Measurements from ENCODE around the gene SNRPA.
"Not testable (repeated sequence)": the region's sequence is repeated elsewhere in the genome, so short reads cannot be mapped to it uniquely, and the experiment has no call there.

Gene SNRPA

DNA sequence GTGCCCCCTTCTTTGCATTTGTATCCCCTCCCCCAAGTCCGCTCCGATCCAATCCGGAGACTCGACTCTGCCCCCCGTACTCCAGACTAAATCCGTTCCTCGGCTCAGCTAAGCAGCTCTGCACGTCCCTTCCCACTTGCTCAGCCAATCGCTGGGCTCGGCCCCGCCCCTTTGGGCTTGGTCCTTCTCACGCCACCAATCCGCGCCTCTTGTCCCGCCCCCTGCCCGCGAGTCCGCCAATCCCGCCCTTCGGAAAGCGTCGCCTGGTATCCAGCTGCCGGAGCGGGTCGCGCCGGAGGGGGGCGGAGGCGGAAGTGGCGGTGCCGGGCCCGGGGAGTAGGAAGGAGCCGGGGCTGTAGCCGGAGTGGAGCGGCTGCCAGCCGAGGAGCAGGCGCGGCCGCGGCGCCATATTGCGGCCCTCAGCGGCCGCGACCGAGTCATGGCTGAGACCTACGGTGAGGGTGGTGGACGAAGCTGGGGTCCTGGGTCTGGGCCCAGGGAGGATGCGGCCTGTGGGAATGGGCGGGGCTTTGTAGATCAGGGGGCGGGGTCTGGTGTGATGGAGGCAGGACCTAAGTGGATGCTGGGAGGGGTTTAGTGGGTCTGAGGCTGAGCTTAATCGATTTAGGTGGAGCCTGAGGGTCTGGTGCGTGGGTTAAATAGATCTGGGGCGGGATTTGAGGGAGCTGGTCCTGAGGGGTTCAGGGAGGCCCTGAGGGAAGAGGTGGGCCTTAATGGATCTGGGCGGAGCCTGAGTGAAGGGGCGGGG is 27.1 kb downstream of the SNRPA start, which contains the start of gene RAB4B:
TSS of gene RAB4B (plus strand) at position 311 of the 769 bp plus-strand sequence. CDS start at position 440, 129 bp downstream.
- peak; percentile 98 for DNase-seq (ENCODE audit: low spot score)

DNA sequence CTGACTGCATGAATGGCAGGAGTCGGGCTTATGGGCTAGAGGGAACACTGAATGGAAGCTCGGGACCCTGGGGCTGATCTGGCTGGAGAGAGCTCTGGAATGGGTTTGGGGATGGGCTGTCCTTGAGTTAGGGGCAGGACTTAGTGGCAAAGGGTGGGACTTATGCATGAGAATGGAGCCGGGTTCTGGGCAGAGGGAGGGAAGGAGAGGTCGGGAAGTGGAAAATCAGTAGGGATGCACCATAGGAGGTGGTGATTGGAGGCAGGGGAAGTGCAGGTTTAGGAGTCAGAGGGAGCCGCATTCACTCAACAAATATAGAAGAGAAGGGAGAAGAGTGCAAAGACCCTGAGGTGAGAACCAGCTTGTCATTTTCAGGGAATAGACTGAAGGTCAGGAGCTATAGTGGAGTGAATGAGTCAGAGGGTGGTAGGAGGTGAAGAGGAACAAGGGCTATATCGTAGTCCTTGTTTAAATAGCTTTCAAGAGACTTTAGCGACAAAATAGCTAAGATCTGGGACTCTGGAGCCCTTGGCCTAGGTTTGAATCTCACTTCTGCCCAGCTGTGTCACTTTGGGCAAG is 27.8 kb downstream of the SNRPA start:
- DNase-seq (ENCODE audit: low spot score), result no peak

DNA sequence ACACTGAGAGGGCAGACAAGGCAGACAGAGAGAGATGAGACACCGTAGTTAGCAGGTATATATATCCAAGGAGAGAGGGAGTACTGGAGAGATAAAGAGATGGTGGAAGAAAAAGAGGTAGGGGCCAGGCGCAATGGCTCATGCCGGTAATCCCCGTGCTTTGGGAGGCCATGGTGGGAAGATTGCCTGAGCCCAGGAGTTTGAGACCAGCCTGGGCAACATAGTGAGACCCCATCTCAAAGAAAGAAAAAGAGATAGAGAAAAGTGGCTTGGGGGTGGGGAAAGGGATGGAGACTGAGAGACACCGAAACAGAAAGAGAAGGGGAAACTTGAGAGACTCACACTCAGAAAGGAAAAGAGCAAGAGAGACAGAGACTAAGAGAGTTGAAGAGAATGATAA is 29.6 kb downstream of the SNRPA start:
- DNase-seq (ENCODE audit: low spot score), result no peak

DNA sequence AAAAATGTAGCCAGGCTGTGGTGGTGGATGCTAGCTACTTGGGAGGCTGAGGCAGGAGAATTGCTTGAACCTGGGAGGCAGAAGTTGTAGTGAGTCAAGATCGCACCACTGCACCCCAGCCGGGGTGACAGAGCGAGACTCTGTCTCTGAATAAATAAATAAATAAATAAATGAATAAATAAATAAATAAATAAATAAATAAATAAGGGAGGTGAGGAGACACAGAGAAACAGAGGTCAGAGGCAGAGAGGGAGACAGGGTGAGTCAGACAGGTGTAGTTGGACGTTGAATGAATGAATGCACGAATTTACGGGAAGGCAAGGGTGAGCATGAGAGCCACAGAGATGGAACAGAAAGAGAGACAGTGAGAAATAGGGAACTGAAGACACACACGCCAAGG is 30.1 kb downstream of the SNRPA start:
- no peak for DNase-seq (ENCODE audit: low spot score)

DNA sequence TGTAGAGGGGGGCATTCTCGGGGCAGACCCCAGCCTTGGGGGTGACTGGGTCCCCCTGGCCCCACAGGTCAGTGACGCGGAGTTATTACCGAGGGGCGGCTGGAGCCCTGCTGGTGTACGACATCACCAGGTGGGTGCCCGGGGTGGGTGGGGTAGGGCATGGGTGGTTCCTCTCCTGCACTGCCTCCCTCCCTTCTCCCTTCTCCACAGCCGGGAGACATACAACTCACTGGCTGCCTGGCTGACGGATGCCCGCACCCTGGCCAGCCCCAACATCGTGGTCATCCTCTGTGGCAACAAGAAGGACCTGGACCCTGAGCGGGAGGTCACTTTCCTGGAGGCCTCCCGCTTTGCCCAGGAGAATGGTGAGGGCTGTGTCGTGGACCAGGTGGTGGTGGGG is 32.7 kb downstream of the SNRPA start:
- no peak for DNase-seq (ENCODE audit: low spot score)

DNA sequence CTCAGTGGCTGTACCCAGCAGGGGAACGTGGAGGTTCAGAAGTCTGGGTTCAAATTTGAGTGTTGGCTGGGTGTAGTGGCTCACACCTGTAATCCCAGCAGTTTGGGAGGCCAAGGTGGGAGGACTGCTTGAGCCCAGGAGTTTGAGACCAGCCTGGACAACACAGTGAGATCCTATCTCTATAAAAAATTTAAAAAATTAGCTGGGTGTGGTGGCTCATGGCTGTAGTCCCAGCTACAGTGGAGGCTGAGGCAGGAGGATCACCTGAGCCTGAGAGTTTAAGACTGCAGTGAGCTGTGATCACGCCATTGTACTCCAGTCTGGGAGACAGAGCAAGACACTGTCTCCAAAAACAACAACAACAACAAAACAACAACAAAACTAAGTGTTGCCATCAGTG is 33.1 kb downstream of the SNRPA start:
- not testable (repeated sequence) for DNase-seq (ENCODE audit: low spot score)

DNA sequence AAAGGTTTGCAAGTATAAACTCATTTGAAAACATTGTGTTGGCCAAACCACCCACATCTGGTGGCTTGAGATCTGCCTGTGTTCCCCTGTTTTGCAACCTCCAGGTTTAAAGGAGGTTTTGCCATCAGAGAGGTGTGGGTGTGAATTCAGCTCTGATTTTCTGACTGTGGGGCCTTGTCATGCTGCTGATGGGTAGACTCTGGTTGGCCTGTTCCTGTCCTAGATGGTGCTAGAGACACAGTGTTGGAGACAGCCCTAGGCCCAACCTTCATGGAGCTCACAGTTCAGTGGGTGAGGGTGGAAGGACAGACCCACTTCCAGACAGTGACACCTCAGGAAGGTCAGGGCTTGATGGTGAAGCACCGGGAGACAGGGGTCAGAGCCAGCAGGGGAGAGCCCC is 34.5 kb downstream of the SNRPA start:
- no peak for DNase-seq (ENCODE audit: low spot score)

DNA sequence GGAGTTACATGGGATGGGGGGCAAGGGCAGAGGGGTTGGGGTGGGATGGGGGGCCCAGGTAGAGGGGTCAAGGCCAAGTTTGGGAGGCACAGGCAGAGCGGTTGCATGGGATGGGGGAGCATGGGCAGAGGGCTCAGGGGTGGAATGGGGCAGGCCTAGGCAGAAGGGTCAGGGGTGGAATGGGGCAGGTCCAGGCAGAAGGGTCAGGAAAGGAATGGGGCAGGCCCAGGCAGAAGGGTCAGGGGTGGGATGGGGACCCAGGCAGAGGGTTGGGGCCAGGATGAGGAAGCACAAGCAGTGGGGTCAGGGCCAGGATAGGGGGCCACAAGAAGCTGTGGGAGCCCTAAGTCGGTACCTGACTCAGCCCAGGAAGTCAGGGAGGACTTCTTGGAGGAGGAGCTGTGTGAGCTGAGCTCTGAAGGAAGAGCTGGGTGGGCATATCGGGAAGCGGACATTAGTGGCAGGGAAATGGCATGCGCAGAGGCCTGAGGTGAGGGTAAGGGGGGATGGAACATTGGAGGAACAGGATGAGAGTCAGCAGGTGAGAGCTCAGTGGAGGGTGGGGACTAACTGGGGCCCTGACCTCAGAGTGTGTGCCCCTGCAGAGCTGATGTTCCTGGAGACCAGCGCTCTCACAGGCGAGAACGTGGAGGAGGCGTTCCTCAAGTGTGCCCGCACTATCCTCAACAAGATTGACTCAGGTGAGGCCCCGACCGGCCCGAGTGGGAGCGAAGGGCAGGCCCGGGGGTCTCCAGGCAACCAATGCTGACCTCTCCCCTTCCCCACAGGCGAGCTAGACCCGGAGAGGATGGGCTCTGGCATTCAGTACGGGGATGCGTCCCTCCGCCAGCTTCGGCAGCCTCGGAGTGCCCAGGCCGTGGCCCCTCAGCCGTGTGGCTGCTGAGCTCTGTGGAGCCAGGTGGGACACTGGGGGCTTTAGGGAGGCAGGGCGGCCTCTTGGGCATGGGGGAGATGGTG is 35.3 kb downstream of the SNRPA start:
- DNase-seq (ENCODE audit: low spot score), result no peak

DNA sequence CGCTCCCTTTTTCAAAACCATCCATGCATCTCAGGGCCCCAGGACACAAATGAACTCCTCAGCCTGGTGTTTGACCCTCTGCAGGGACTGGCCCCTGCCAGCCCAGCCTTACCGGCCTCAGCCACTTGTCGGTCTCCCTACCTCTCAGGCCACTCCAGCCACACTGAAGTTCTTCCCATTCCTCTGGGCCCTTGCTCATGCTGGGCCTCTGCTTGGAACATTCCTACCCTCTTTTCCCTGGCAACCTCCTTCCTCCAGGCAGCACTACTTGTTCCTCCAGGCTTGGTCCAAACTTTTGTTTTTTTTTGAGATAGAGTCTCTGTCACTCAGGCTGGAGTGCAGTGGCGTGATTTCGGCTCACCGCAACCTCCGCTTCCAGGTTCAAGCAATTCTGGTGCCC is 40.3 kb downstream of the SNRPA start:
- DNase-seq (ENCODE audit: low spot score), result no peak

DNA sequence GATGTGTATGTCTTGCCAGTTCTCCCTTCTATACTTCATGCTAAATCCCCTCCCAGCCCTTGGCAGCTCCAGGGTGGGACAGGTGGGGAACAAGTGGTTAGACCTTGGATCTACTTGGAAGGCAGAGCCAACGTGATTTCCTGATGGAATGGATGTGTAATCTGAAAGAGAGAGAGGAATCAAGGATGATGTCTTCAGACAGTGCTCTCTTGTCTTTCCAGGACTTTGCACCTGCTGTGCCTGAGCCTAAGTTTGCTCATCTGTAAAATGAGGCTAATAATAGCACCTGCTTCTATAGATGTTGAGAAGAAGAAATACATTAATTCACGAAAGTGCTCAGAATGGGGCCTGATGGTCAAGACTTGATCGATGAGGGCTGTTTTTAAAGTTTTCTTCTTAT is 41.0 kb downstream of the SNRPA start:
- no peak for DNase-seq (ENCODE audit: low spot score)

DNA sequence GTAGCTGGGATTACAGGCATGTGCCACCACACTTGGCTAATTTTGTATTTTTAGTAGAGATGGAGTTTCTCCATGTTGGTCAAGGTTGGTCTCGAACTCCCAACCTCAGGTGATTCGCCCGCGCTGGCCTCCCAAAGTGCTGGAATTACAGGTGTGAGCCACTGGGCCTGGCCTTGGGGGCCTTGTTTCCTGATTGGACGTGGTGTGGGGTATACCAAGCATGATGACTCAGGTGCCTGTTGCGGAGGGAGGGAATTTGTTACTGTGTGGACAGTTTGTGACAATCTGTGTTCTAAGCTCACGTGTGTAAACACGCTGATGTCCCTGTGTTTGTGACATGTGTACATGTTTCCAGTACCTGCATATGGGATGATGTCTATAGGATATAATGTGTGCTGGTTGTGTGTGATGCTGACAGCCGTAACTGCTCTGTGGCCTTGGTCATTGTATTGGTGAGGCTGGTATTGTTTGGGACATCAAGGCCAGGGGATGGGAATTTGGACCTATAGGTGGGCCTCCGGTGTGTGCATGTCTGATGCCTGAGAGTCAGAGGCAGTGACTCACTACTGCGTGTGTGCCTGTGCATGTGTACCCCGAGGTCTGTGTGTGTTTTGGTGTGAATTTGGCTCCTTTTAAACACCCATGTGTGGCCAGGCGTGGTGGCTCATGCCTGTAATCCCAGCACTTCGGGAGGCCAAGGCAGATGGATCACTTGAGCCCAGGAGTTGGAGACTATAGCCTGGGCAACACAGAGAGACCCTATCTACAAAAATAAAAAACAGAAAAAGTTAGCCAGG is 46.4 kb downstream of the SNRPA start:
- no peak for DNase-seq (ENCODE audit: low spot score)

DNA sequence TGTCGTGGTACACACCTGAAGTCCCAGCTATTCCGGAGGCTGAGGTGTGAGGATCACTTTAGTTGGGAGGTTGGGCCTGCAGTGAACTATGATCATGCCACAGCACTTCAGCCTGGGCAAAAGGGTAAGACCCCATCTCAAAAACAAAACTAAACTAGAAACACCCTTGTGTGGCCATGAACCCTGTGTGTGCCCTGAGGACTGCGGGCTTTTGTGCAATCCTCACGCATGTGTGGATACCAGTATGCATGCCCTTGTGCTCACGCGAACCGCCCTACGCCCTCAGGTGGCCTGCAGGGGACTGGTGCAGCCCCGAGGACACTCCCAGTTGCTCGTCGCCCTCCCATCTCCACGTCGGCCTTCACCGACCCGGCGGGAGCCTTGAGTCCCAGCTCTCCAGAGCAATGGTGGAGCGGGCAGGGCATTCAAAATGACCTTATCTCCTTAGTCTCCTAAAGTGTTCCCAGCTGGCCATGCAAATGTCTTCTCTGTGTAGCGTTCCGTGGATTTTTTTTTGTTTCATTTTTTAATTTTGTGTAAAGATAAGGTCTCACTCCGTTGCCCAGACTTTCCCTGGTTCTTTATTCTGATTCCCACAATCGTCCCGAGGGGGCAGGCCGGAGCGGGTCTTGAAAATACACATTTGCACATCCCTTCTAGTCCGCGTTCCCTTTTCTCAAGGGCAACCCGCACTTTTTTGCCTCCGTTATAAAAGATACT is 47.1 kb downstream of the SNRPA start:
- peak; percentile 70 for DNase-seq (ENCODE audit: low spot score)

DNA sequence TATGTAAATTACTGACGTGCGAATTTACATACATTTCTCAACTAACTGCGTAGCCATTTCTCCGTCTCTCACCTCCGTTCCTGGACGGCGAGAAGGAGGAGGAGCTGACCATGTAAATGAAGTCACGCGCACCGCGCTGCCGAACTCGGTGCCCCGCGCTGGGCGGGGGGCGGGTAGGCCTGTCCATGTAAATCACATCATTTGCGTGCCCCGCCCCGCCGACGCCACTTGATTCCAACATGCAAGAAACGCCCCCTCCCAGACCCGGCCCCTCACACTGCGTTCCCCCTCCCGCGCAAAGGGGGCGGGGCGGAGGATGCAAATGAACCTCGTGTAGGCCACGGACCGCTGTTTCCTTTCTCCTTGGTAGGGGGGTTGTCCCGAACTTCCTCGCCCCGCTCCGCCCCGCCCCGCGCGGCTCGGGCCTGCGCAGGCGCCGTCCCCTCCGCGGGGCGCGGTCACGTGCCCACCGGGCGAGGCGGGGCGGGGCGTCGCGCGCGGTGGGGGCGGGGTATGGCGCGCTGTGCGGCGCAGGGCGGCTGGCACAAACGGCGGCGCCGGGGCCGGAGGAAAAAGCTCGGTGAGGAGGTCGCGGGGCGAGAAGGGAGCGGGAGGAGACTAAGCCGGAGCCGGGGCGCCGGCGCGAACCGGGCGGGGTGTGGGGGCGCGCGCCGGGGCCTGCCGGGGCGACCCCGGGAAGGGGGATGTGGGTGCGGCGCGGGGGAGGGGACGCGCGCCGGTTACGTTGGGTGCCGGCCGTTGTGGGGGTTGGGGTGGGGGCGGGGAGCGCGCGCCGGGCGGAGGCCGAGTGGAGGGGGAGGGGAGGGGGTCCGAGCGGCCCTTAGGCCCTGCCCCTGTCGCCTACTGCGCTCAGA is 47.9 kb downstream of the SNRPA start, which contains the start of gene EGLN2:
TSS of gene EGLN2 (plus strand) at position 509 of the 875 bp plus-strand sequence. CDS start 1,382 bp downstream, outside the sequence.
- peak; percentile 98 for DNase-seq (ENCODE audit: low spot score)

DNA sequence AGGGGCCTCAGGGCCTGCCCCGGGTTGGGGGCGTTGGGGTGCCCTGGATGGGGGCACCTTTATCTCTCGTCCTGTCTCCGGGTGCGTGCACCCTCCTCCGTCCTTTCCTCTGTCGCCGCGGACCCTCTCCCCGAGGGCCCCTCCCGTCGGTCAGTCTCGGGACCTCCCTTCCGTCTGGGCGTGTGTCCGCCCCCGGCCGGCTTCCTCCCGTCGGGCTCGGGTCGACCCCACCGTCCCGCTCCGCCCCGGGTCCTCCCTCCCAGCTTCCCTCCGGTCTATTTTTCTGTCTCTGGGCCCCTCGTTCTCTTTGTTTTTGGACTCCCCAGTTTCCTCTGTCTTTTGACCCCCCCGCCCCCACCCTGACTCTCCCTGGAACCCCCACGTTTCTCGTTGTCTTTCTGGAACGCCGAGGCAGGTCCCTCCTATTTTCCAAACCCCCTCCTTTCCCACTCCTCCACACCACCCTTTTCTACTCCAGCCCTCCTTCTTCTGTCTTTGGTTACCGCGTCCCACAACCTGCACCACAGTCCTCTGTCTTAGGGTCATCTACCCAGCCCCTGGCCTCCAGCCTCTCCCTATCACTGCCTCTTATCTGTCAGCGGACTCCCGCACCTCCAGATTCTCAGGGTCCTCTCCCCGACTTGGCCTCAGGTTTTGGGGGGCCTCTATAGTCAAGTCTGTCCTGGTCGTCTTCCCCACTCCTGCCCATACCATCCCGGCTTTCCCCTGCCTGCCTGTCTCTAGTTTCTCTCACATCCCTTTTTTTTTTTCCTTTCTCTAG is 48.7 kb downstream of the SNRPA start:
- peak; percentile 70 for DNase-seq (ENCODE audit: low spot score)

DNA sequence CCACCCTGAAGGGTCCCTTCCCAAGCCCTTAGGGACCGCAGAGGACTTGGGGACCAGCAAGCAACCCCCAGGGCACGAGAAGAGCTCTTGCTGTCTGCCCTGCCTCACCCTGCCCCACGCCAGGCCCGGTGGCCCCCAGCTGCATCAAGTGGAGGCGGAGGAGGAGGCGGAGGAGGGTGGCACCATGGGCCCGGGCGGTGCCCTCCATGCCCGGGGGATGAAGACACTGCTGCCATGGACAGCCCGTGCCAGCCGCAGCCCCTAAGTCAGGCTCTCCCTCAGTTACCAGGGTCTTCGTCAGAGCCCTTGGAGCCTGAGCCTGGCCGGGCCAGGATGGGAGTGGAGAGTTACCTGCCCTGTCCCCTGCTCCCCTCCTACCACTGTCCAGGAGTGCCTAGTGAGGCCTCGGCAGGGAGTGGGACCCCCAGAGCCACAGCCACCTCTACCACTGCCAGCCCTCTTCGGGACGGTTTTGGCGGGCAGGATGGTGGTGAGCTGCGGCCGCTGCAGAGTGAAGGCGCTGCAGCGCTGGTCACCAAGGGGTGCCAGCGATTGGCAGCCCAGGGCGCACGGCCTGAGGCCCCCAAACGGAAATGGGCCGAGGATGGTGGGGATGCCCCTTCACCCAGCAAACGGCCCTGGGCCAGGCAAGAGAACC is 49.5 kb downstream of the SNRPA start:
- DNase-seq (ENCODE audit: low spot score), result no peak

DNA sequence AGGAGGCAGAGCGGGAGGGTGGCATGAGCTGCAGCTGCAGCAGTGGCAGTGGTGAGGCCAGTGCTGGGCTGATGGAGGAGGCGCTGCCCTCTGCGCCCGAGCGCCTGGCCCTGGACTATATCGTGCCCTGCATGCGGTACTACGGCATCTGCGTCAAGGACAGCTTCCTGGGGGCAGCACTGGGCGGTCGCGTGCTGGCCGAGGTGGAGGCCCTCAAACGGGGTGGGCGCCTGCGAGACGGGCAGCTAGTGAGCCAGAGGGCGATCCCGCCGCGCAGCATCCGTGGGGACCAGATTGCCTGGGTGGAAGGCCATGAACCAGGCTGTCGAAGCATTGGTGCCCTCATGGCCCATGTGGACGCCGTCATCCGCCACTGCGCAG is 50.0 kb downstream of the SNRPA start:
- DNase-seq (ENCODE audit: low spot score), result no peak

DNA sequence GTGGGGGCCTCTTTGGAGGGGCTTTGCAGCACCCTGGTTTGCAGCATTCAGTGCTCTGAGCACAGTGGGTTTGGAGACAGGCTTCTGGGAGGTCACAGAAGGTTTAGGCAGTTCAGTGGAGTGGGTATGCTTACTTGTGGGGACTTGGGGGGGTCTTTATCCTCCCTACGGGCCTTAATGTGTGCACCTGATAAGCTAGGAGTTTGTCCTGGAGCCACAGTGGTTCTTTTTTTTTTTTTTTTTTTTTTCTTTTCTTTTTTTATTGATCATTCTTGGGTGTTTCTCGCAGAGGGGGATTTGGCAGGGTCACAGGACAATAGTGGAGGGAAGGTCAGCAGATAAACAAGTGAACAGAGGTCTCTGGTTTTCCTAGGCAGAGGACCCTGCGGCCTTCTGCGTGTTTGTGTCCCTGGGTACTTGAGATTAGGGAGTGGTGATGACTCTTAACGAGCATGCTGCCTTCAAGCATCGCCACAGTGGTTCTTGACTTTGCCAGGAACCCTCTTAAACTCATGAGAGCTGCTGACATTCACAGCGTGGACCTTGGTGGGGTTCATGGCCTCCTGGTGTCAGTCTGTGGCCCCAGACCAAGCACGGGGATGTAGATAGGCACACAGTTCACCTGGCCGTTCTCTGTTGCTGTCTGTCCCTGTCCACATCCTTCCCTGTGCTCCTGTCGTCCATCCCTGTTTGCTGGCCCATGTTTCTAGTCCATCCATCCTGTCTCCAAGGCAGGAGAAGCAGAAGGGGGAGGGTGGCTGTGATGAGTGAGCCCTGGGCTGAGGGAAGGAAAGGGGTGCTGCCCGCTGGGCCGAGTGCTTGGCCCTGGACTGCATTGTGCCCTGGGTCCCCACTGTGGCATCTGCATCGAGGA is 50.7 kb downstream of the SNRPA start:
- DNase-seq (ENCODE audit: low spot score), result no peak

Data from GM03348 (cell line).